Brain microvascular endothelial cell (primary cell): ENCODE data around the gene CELA2B.

Experiments used
- DNase-seq: peaks from one replicate; pipeline ENCODE4 v3.0.0-alpha.2; 2020
- H3K27ac ChIP-seq: fragments of 250-450 bp; sonication (Bioruptor Pico); 2 replicates; pipeline ENCODE4 v1.5.1; 2020; ENCODE audit warnings: mild to moderate bottlenecking, moderate library complexity
- H3K27me3 ChIP-seq: fragments of 250-450 bp; sonication (Bioruptor Pico); replicated peaks from 2 replicates; pipeline ENCODE4 v1.5.1; 2020; ENCODE audit warnings: mild to moderate bottlenecking
- H3K36me3 ChIP-seq: fragments of 250-450 bp; sonication (Bioruptor Pico); replicated peaks from 2 replicates; pipeline ENCODE4 v1.5.1; 2020; ENCODE audit warnings: mild to moderate bottlenecking
- H3K4me3 ChIP-seq: 2 replicates; pipeline ENCODE4 v1.5.1; 2011; ENCODE audit warnings: low read depth, mild to moderate bottlenecking, control low read depth, low read length, moderate library complexity
- in situ Hi-C: cut with HindIII; loops from 2 replicates; pipeline ENCODE4 v1.10.0; 2017; ENCODE audit warnings: low sequenced_read_pairs, low pct_ligation_motif_present
- TF ChIP-seq, protein P1 (sequence below): IDR thresholded peaks from 2 replicates; pipeline ENCODE4 v1.5.1; 2011; ENCODE audit warnings: low read depth, mild to moderate bottlenecking, moderate library complexity, low read length, control low read depth, inconsistent platforms; ENCODE audit errors: missing control alignments

Gene CELA2B

DNA sequence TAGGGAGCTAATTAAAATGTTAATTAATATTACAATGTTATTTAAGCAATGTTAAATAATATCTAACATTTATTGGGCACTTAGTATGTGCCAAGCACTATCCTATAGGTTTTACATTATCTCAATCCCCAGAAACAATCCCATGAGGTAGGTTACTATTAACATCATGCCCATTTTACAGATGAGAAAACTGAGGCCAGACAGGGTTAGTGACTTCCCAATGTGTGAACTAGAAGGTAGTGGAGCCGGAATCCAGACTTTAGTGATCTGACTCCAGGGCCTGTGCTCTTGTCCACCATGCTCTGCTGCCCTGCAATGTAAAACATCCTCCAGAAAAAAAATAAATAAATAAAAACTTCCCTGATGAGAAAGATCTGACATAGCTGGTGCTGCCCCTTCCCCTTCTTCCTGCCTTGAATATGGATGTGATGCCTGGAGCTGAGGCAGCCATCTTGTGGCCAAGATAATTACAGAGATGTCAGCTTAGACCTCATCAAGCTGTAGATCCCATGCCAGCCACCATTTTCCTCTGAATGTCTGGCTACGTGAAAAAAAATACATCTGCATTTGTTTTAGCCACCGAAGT lies 26.9 kb upstream of the CELA2B start:
- TF ChIP-seq, protein P1, sequence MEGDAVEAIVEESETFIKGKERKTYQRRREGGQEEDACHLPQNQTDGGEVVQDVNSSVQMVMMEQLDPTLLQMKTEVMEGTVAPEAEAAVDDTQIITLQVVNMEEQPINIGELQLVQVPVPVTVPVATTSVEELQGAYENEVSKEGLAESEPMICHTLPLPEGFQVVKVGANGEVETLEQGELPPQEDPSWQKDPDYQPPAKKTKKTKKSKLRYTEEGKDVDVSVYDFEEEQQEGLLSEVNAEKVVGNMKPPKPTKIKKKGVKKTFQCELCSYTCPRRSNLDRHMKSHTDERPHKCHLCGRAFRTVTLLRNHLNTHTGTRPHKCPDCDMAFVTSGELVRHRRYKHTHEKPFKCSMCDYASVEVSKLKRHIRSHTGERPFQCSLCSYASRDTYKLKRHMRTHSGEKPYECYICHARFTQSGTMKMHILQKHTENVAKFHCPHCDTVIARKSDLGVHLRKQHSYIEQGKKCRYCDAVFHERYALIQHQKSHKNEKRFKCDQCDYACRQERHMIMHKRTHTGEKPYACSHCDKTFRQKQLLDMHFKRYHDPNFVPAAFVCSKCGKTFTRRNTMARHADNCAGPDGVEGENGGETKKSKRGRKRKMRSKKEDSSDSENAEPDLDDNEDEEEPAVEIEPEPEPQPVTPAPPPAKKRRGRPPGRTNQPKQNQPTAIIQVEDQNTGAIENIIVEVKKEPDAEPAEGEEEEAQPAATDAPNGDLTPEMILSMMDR: no peak
- no peaks in the 10 kb centered on the region for H3K27me3 ChIP-seq
- in situ Hi-C loops: no loop called here
- no peak for DNase-seq
- no peak overlapping the region for H3K27ac ChIP-seq
- H3K36me3 ChIP-seq: no peaks in the 10 kb centered on the region
- H3K4me3 ChIP-seq: no peak overlapping the region

DNA sequence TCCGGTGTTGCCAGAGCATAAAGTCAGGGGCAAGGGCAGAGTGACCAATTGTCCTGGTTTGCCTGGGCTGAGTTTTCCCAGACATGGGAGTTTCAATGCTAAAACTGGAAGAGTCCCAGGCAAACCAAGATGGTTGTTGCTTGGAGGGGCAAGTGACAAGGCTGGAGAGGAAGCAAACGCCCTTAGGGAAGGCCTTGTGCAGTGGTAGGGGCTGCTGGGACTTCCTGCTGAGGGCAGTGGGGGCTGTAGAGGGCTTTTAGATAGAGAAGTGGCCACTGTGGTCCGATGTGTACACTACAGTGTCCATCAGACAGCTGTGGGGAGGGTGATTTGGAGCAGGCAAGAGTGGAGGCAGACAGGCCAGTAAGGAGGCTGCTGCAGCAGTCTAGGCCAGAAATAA lies 26.3 kb upstream of the CELA2B start:
- in situ Hi-C loops: no loop called here
- no peak for DNase-seq
- H3K27me3 ChIP-seq: no peaks in the 10 kb centered on the region
- no peaks in the 10 kb centered on the region for H3K36me3 ChIP-seq
- no peak overlapping the region for H3K4me3 ChIP-seq
- H3K27ac ChIP-seq: no peak overlapping the region
- TF ChIP-seq, protein P1: no peak

DNA sequence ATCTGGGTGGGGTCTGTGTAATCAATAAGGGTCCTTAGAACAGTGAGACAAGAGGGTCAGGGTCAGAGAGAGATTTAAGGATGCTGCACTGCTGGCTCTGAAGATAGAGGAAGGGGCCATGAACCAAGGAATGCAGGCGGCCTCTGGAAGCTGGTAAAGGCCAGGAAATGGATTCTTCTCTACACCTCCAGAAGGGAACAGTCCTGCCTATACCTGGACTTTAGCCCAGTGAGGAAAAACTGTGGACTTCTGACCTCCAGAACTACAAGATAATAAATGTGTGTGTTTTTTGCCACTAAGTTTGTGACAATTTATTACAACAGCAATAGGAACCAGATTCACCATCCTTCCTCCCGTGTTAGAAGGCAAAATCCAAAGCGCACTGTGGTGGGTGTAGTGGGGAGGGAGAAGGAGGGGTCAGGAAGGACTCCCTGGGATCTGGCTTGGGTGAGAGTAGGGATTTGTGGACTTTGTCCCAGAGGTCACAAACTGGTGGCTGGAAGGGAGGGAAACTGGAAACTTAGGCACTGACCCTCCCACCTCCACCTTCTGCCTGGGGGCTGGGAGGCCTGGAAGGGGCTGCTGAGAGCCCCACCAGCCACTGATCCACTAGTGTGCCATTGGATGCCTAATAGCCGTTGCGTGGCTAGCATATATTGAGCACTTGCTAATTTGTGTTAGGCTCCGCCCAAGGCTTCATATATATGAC lies 24.7 kb upstream of the CELA2B start:
- no peak for DNase-seq
- H3K36me3 ChIP-seq: no peaks in the 10 kb centered on the region
- in situ Hi-C loops: no loop called here
- TF ChIP-seq, protein P1: no peak
- no peaks in the 10 kb centered on the region for H3K27me3 ChIP-seq
- no peak overlapping the region for H3K4me3 ChIP-seq
- H3K27ac ChIP-seq: no peak overlapping the region

DNA sequence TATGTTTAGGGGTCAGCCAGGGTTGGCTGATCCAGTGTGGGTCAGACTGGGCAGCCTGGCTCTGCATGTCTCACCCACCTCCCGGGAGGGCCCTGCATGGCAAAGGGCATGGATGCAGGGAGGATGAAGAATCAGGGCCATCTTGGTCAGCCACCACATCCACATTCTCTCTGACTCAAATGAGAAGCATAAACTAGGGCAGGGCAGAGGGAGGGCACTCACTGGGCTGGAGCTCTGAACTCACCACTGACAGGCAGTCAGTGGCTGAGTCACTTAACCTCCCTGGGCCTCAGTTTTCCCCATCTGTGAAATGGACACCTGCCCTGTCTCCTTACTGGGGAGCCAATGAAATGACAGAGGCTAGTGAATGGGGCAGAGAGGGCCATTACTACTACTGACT lies 23.7 kb upstream of the CELA2B start:
- H3K36me3 ChIP-seq: no peaks in the 10 kb centered on the region
- no peak overlapping the region for H3K27ac ChIP-seq
- in situ Hi-C loops: no loop called here
- H3K27me3 ChIP-seq: no peaks in the 10 kb centered on the region
- TF ChIP-seq, protein P1: no peak
- no peak for DNase-seq
- H3K4me3 ChIP-seq: no peak overlapping the region

DNA sequence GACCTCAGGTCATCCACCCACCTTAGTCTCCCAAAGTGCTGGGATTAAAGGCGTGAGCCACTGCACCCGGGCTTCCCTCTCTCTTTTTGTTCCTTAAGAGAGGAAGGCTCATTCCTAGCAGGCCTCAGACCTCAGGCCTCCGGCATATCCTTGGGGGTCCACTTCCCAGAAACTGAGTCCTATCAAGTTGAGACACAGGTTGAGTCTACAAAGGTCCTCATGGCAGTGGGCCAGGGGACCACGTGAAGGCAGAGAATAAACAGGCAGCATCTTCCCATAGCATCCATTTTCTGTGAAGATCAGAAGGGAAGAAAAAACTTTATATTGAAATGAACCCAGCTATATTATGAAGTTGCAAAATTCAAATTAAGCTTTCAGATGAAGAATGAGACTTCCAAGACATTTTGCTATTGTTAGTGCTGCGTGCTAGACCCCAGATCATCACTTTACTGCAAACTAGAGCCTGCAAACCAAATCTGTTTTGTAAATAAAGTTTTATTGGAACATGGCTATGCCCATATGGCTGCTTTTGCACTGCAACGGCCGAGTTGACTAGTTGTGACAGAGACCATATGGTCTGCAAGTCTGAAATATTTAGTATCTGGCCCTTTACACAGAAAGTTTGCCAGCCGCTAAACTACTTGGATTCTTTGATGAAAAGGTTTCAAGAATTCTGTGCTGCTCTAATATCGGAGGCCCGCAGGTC lies 22.9 kb upstream of the CELA2B start:
- DNase-seq: no peak
- H3K4me3 ChIP-seq: no peak overlapping the region
- TF ChIP-seq, protein P1: no peak
- no peaks in the 10 kb centered on the region for H3K36me3 ChIP-seq
- no peaks in the 10 kb centered on the region for H3K27me3 ChIP-seq
- no peak overlapping the region for H3K27ac ChIP-seq
- in situ Hi-C loops: no loop called here
